GM23248 (cell line): ENCODE measurements around the gene CCDC85C.

Source experiments
- EZH2 ChIP-seq: fragments of 200-600 bp; sonication (generic); IDR thresholded peaks from 2 replicates; pipeline ENCODE4 v1.6.1; 2018; ENCODE audit warnings: antibody characterized with exemption, mild to moderate bottlenecking; ENCODE audit not compliant: insufficient read depth, poor library complexity, severe bottlenecking
- EZH2phosphoT487 ChIP-seq: fragments of 200-600 bp; sonication (generic); IDR thresholded peaks from 2 replicates; pipeline ENCODE4 v1.6.1; 2018; ENCODE audit warnings: antibody characterized with exemption, moderate library complexity, mild to moderate bottlenecking, low read depth; ENCODE audit not compliant: insufficient read depth

- no peak for TF ChIP-seq EZH2
- no peak for TF ChIP-seq EZH2phosphoT487
Observed at GRCh38 chr14:99649219-99649618, 45.2 kb upstream of the CCDC85C start.
